Skin of body (tissue), 2 donors: ENCODE data around the gene ROR2. TPM values are rescaled to one million over a fixed set of nuclear protein-coding genes. Genes with fewer than 3 reads are reported as not detected.
"Not testable (repeated sequence)": the region's sequence is repeated elsewhere in the genome, so short reads cannot be mapped to it uniquely, and the experiment has no call there.

ENCODE experiments used
- DNase-seq: peaks from one replicate; lab custom pipeline; 2025; lab: John Stamatoyannopoulos, UW
- total RNA-seq: library from RNA; depleted of rRNA; stranded (reverse); fragments of >200 nt; gene quantifications from one replicate; pipeline ENCODE4 v1.2.3, GENCODE V29; 2014

Gene ROR2
- total RNA-seq, 1 donor from 2014 or later: 12.0 TPM

- no peak for DNase-seq
These were observed 147.6 kb downstream of the ROR2 start for GRCh38 chr9:91802391-91802790.

- no peak for DNase-seq
These were observed 149.5 kb downstream of the ROR2 start for GRCh38 chr9:91800473-91801030.

DNA sequence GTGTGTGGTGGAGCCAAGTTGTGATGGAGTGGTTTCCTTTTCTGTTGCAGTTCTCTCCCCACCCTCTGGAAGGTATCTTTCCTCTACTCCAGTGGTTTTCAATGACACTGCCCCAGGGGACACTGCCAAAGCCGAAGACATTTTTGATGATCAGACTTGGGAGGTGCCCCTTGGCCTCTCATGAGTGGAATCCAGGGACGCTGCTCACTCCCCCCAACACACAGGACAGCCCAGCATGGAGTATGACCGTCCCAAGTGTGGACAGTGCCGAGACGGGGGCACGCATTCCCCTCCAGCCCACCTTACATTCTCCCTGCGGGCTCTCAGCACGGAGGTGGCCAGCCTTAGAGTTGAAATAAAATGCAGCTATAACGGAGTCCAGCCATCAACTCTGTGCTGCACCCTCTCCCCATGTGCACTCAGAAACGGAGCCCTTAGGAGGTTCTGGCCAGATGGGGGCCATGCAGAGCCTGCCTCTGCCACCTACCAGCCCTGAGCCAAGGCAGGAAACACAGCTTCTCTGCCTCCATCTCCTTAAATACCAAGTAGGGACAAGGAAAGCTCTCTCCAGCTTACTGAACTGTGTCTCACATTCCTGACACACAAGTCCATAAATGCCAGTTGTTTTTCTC, 150.8 kb downstream of the ROR2 start:
- no peak for DNase-seq

- DNase-seq: not testable (repeated sequence)
These were observed 151.5 kb downstream of the ROR2 start for GRCh38 chr9:91798273-91799112.

GRCh38 chr9:91797517-91797916, 152.5 kb downstream of the ROR2 start:
- DNase-seq: not testable (repeated sequence)

- DNase-seq: not testable (repeated sequence)
These were observed 153.5 kb downstream of the ROR2 start for GRCh38 chr9:91796516-91796915.

GRCh38 chr9:91795598-91796241, 154.3 kb downstream of the ROR2 start:
- DNase-seq: no peak

- DNase-seq: not testable (repeated sequence)
These were observed 156.7 kb downstream of the ROR2 start for GRCh38 chr9:91793371-91793770.

DNA sequence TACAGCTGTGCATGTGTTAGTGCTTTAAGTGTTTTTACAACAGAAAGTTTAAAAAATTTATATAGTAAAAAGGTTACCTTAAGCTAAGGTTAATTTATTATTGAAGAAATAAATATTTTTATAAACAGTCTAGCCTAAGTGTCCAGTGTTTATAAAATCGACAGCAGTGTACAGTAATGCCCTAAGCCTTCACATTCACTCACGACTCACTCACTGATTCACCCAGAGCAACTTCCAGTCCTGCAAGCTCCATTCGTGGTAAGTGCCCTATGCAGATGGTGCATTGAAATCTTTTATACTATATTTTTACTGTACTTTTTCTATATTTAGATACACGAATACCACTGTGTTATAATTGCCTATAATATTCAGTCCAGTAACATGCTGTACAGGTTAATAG, 159.1 kb downstream of the ROR2 start:
- no peak for DNase-seq

- no peak for DNase-seq
These were observed 160.1 kb downstream of the ROR2 start for GRCh38 chr9:91789941-91790340.

DNA sequence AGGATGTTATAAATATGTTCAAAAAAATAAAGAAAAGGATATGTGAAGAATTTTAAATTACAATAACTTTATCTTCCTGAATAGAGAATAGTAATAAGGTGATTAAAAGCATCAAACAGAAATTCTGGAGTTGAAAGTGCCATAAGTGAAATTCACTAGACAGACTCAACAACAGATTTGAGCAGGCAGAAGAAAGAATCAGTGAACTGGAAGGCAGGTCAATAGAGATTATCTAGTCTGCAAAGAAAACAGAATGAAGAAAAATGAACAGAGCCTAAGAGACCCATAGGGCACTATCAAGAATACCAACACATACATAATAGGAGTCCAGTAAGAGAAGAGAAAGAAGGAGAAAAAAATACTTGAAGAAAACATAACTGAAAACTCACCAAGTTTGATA, 162.1 kb downstream of the ROR2 start:
- no peak for DNase-seq

DNA sequence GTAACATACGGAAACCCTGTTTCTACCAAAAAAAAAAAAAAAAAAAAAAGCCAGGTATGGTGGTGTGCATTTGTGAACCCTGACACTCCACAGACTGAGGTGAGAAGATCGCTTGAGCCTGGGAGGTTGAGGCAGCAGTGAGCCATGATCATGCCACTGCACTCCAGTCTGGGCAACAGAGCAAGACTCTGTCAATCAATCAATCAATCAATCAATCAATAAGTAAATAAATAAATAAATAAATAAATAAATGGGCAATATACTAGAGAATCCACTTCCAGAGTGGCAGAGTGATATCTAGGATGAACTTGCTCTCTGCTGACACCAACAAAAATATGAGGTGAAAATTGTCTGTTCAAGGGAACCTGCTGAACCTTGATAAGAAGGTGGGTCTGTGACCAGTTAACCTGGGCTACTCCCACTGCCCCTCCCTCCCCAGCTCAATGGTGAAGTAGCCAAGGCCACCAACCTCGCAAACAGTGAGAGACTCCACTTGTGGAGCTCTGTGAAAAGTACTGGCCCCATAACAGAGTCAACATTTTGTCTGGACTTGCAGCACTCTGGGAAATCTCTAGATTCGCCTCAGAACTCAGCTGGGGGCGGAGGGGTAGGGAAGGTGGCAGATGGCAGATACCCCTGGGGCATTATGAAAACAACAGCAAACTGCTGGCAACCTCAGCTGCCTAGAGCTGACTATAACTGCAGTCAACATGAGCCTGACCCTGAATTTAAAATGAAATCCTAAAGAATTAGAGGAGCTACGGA, 163.7 kb downstream of the ROR2 start:
- no peak for DNase-seq

GRCh38 chr9:91785447-91785842, 164.6 kb downstream of the ROR2 start:
- no peak for DNase-seq

GRCh38 chr9:91784673-91785446, 165.2 kb downstream of the ROR2 start:
- no peak for DNase-seq

DNA sequence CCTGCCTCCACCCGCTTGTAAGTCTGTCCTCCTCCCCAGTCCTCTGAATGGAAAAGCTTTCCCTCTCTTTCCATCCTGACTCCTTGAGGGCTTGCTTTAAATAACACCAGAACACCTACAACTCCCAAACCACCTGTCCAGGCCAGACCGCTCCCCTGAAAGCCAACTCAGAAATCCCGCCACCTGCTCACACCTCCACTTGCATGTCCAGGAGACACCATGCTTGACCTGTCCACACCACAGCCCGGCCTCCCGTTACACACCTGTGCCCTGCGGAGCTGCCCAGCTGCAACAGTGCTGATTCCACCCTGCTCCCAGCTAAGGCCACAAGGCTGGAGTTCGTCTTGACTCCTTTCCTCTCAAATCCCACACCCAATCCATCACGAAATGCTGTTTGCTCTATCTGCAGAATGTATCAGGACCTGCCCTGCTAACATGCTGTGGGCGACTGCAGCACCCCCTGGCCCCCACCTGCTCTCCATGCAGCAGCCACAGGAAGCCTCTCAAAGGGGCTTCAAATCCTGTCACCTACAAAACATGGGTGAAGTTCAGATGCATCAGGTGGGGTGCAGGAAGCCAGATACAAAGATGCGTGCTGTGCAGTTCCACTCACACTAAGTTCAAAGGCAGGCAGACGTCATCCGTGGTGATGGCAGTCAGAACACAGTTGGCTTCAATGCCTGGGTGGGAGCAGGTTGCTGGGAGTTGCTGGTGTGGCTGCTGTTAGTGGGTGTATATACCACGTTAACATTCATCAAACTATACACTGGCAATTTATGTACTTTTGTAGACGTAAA, 166.0 kb downstream of the ROR2 start:
- DNase-seq: no peak

DNA sequence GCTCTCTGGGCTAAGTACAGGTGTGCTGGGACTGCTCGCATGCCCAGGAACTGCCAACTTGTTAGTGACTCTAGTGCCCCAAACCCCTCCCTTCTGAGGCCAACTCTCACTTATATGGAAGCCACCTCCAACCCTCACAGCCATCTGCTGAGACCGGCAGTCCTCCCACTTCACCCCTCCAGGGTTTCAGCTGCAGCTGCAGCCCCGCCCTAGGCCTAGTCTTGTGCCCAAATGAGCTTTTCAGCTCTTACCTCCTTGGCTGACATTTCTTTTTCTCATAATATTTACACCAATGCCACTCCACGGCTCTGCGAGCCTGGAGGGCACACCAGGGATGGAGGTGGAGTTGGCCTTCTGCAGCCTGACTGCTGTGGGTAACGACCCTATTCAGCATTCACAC, 166.6 kb downstream of the ROR2 start:
- DNase-seq: no peak

- DNase-seq: no peak
These were observed 167.3 kb downstream of the ROR2 start for GRCh38 chr9:91782708-91783214.

- no peak for DNase-seq
These were observed 168.1 kb downstream of the ROR2 start for GRCh38 chr9:91781906-91782305.

DNA sequence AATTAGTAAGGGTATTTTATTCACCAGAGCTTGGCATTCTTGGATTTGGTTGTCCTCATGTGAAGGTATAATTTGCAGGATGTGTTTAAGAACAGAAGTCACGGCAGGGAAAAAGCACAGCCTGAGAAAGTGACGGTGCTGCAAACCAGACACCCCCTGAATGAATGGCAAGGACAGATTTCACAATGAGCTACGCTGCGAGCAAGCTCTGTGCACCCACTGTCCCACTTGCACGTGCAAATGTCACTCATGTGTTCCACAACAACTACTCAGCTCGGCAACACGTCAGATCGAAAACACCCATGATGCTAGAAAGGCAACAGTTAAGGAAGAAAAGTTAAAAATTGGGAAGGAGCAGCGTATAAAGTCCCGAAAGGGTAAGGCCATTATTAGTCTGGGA, 168.9 kb downstream of the ROR2 start:
- DNase-seq: no peak

- DNase-seq: no peak
These were observed 172.0 kb downstream of the ROR2 start for GRCh38 chr9:91778031-91778430.
